GM12878 (cell line): ENCODE data around the gene CLIP3. TPM values are rescaled to one million over a fixed set of nuclear protein-coding genes. Genes with fewer than 3 reads are reported as not detected.

ENCODE experiments used
- ATAC-seq: fragments of 200-7000 bp; cut with Tn5 transposase; 3 replicates; pipeline ENCODE4 v1.9.1; 2020; ENCODE audit warnings: mild to moderate bottlenecking, moderate library complexity
- BruUV-seq: library from RNA; stranded (reverse); fragments of 400-500 nt; replicated peaks from 2 replicates; lab custom pipeline; 2021; lab: Mats Ljungman, UMichigan
- CTCF ChIA-PET: fragments of 300-600 bp; sonication (Branson Sonifier 250); formaldehyde crosslinking; extraction: SDS; loops from one replicate; lab custom pipeline; 2021; ENCODE audit warnings: inconsistent platforms; lab: Yijun Ruan, JAX
- POLR2A ChIA-PET: fragments of 350-600 bp; formaldehyde crosslinking; extraction: SDS; loops from one replicate; lab custom pipeline; 2021; ENCODE audit warnings: inconsistent platforms; lab: Charles Lee
- RAD21 ChIA-PET: fragments of 300-600 bp; sonication (Branson Sonifier 250); formaldehyde crosslinking; loops from one replicate; lab custom pipeline; 2023; ENCODE audit warnings: antibody characterized with exemption; ENCODE audit not compliant: unreplicated experiment; lab: Charles Lee
- SMC1A ChIA-PET: fragments of 300-600 bp; sonication (Branson Sonifier 250); formaldehyde crosslinking; loops from one replicate; lab custom pipeline; 2023; ENCODE audit not compliant: unreplicated experiment, uncharacterized antibody; lab: Charles Lee
- DNase-seq: peaks from one replicate; pipeline ENCODE4 v3.0.0-alpha.2; 2011; ENCODE audit warnings: low read depth, low spot score
- FAIRE-seq: peaks from 3 replicates; lab custom pipeline; 2011; peaks lifted over from hg19 to GRCh38; lab: Jason Lieb, UNC
- H2AFZ ChIP-seq: 2 replicates; pipeline ENCODE4 v1.6.0; 2011; ENCODE audit warnings: low read depth, low read length, control low read depth; ENCODE audit not compliant: control insufficient read depth
- H3K27ac ChIP-seq: 2 replicates; pipeline ENCODE4 v1.5.1; 2011; ENCODE audit warnings: control low read depth; ENCODE audit not compliant: control insufficient read depth, insufficient read depth
- H3K27me3 ChIP-seq, 2 experiments: replicated peaks in 1 of 2; 2 replicates each; pipeline versions ENCODE4 v1.6.0 to v1.6.1; 2011; ENCODE audit warnings: low read length in 1 of 2; ENCODE audit not compliant: control insufficient read depth in 2 of 2, insufficient read depth in 2 of 2
- H3K36me3 ChIP-seq, 2 experiments: 2 replicates each; pipeline ENCODE4 v1.5.1; 2011; ENCODE audit warnings: low read length in 1 of 2; ENCODE audit not compliant: control insufficient read depth in 2 of 2, insufficient read depth in 2 of 2
- H3K4me1 ChIP-seq: 2 replicates; pipeline ENCODE4 v1.6.1; 2011; ENCODE audit warnings: mild to moderate bottlenecking, low read length, moderate library complexity, mixed read lengths; ENCODE audit not compliant: control insufficient read depth, insufficient read depth
- H3K4me2 ChIP-seq: 2 replicates; pipeline ENCODE4 v1.6.0; 2011; ENCODE audit warnings: control low read depth; ENCODE audit not compliant: control insufficient read depth, insufficient read depth
- H3K4me3 ChIP-seq: fragments of 200-600 bp; sonication (generic); 2 replicates; pipeline ENCODE4 v1.5.1; 2016
- H3K79me2 ChIP-seq: 2 replicates; pipeline ENCODE4 v1.6.0; 2011; ENCODE audit warnings: low read length; ENCODE audit not compliant: control insufficient read depth, insufficient read depth
- H3K9ac ChIP-seq: 2 replicates; pipeline ENCODE4 v1.8.0; 2011; ENCODE audit warnings: low read length, control low read depth, mixed read lengths; ENCODE audit not compliant: control insufficient read depth, insufficient read depth
- H3K9me3 ChIP-seq: replicated peaks from 3 replicates; pipeline ENCODE4 v1.5.1; 2011; ENCODE audit warnings: mild to moderate bottlenecking, low read length; ENCODE audit not compliant: control insufficient read depth, insufficient read depth
- H4K20me1 ChIP-seq: 2 replicates; pipeline ENCODE4 v1.6.0; 2011; ENCODE audit not compliant: control insufficient read depth, insufficient read depth
- BMI1 ChIP-seq: fragments of 450-650 bp; IDR thresholded peaks from 2 replicates; pipeline ENCODE4 v1.6.1; 2016; ENCODE audit warnings: mild to moderate bottlenecking, moderate library complexity, borderline replicate concordance
- HCFC1 ChIP-seq: fragments of 150-350 bp; IDR thresholded peaks from 2 replicates; pipeline ENCODE4 v1.6.1; 2014; ENCODE audit warnings: low read length
- RCOR1 ChIP-seq: conservative IDR thresholded peaks from 2 replicates; pipeline ENCODE4 v1.6.1; 2012; ENCODE audit warnings: low read depth, low read length, improper control_type of control experiment
- STAT3 ChIP-seq: IDR thresholded peaks from 2 replicates; pipeline ENCODE4 v1.6.1; 2011; ENCODE audit warnings: low read depth, low read length, improper control_type of control experiment
- TARDBP ChIP-seq: IDR thresholded peaks from 2 replicates; pipeline ENCODE4 v1.6.1; 2016; ENCODE audit warnings: borderline replicate concordance
- TCF7 ChIP-seq: IDR thresholded peaks from 2 replicates; pipeline ENCODE4 v1.6.1; 2014; ENCODE audit warnings: antibody characterized with exemption, borderline replicate concordance
- WGBS: methylation state at CpG from one replicate; pipeline ENCODE4 v1.1.6; 2016; ENCODE audit warnings: low lambda C conversion rate; ENCODE audit not compliant: insufficient replicate concordance, insufficient coverage; ENCODE audit errors: missing lambda C conversion rate; 5-methylcytosine and 5-hydroxymethylcytosine counted together
- in situ Hi-C: fragments of 300-500 bp; cut with MboI; formaldehyde crosslinking; loops from 9 replicates; pipeline ENCODE4 v1.14.3; 2018; ENCODE audit warnings: mixed read lengths
- intact Hi-C: fragments of 100-400 bp; cut with micrococcal nuclease; formaldehyde crosslinking; loops from one replicate; pipeline ENCODE4 v1.14.2; 2022; ENCODE audit not compliant: unreplicated experiment
- polyA plus RNA-seq, 11 experiments: library from polyadenylated mRNA; depleted of rRNA in 4 of 11; unstranded in 6 of 11; stranded (reverse) in 5 of 11; fragments of >200 nt; fragmentation: Nextera tagmentation in 4 of 11; fragmentation: Illumina TruSeq in 1 of 11; extraction: Ambion mirVana in 4 of 11; extraction: Trizol in 1 of 11; gene quantifications; 1 replicate in 1 of 11; 2 replicates in 10 of 11; pipeline versions ENCODE4 v1.2.1 to v1.2.3, GENCODE V29; 2011 to 2016; ENCODE audit warnings: inconsistent platforms in 2 of 11, missing spikeins in 2 of 11, low read depth in 1 of 11
- total RNA-seq, 4 experiments: library from RNA; depleted of rRNA in 3 of 4; stranded (reverse); fragments of >200 nt in 3 of 4; fragmentation: Illumina TruSeq in 1 of 4; extraction: Trizol in 1 of 4; gene quantifications; 2 replicates each; pipeline versions ENCODE4 v1.2.1 to v1.2.3, GENCODE V29; 2013 to 2021
- TF ChIP-seq, protein P1 (sequence below): fragments of 450-650 bp; IDR thresholded peaks from 2 replicates; pipeline ENCODE4 v1.6.1; 2017; ENCODE audit warnings: mild to moderate bottlenecking, moderate library complexity

CLIP3 gene
- total and polyA plus RNA-seq, 10 of the 15 experiments (the other 5 are each of a cell fraction or from before 2014, with no cell fraction given): 0.09 to 2.7 (median 0.45) TPM; not detected in 1

- intact Hi-C loops: no loop called here
- H3K9me3 ChIP-seq: no peaks in the 10 kb centered on the region
- ChIA-PET RAD21 (no interaction called here), SMC1A (interaction anchor here (1.0 kb wide), 1 partner anchor 12 kb away, joined by 3 read pairs; the partner anchor contains the start of gene ALKBH6), POLR2A (no interaction called here), CTCF (interaction anchor here (1.0 kb wide), 2 partner anchors 11 to 58 kb away, joined by 3 to 4 read pairs; no protein-coding TSS in a partner anchor)
- WGBS: 98% methylated on average over 3 of the region's 3 CpGs
- H3K27ac ChIP-seq: no peak overlapping the region
- no peak overlapping the region for H3K4me3 ChIP-seq
- no peak overlapping the region for H3K4me2 ChIP-seq
- TF ChIP-seq BMI1 (no peak), STAT3 (no peak), RCOR1 (no peak), HCFC1 (no peak), TCF7 (no peak), TARDBP (no peak)
- TF ChIP-seq, protein P1, sequence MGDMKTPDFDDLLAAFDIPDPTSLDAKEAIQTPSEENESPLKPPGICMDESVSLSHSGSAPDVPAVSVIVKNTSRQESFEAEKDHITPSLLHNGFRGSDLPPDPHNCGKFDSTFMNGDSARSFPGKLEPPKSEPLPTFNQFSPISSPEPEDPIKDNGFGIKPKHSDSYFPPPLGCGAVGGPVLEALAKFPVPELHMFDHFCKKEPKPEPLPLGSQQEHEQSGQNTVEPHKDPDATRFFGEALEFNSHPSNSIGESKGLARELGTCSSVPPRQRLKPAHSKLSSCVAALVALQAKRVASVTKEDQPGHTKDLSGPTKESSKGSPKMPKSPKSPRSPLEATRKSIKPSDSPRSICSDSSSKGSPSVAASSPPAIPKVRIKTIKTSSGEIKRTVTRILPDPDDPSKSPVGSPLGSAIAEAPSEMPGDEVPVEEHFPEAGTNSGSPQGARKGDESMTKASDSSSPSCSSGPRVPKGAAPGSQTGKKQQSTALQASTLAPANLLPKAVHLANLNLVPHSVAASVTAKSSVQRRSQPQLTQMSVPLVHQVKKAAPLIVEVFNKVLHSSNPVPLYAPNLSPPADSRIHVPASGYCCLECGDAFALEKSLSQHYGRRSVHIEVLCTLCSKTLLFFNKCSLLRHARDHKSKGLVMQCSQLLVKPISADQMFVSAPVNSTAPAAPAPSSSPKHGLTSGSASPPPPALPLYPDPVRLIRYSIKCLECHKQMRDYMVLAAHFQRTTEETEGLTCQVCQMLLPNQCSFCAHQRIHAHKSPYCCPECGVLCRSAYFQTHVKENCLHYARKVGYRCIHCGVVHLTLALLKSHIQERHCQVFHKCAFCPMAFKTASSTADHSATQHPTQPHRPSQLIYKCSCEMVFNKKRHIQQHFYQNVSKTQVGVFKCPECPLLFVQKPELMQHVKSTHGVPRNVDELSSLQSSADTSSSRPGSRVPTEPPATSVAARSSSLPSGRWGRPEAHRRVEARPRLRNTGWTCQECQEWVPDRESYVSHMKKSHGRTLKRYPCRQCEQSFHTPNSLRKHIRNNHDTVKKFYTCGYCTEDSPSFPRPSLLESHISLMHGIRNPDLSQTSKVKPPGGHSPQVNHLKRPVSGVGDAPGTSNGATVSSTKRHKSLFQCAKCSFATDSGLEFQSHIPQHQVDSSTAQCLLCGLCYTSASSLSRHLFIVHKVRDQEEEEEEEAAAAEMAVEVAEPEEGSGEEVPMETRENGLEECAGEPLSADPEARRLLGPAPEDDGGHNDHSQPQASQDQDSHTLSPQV: 0 out of 2 replicates have a peak, but pooled peaks have one; percentile 36
- no peak overlapping the region for H2AFZ ChIP-seq
- H3K27me3 ChIP-seq: no peaks in the 10 kb centered on the region
- in situ Hi-C loops: no loop called here
- no peaks in the 10 kb centered on the region for H4K20me1 ChIP-seq
- H3K4me1 ChIP-seq: peaks cover under 1% of the 10 kb centered on the region; the same call in 1 of the 2 replicates
- ATAC-seq (no peak), FAIRE-seq (no peak), DNase-seq (no peak)
- no TSS peak for BruUV-seq
- peaks cover 12% of the 10 kb centered on the region for H3K79me2 ChIP-seq
- no peaks in the 10 kb centered on the region for H3K36me3 ChIP-seq
- no peak overlapping the region for H3K9ac ChIP-seq
These were observed 31.1 kb downstream of the CLIP3 start for GRCh38 chr19:36001605-36002004.
